Pancreas (tissue), 10 donors: ENCODE data around the gene SLC7A9. TPM values are rescaled to one million over a fixed set of nuclear protein-coding genes. Genes with fewer than 3 reads are reported as not detected.

Experiments used
- ATAC-seq, 4 donors: fragments of 200-7000 bp; cut with Tn5 transposase; one replicate each; pipeline versions ENCODE4 v1.8.0 to v1.9.1; 2020; ENCODE audit warnings: mild to moderate bottlenecking in 4 of 4, moderate library complexity in 4 of 4
- DNase-seq, 6 donors: peaks; one replicate each; pipeline ENCODE4 v3.0.0-alpha.2; 2020
- FAIRE-seq: peaks from 2 replicates; lab custom pipeline; 2012; peaks lifted over from hg19 to GRCh38; lab: Jason Lieb, UNC
- H3K27ac ChIP-seq, 4 donors: fragments of 200-600 bp; sonication (generic); 1 replicate in 3 of 4; 2 replicates in 1 of 4; pipeline versions ENCODE4 v1.5.0 to v1.8.0; 2020
- H3K27me3 ChIP-seq, 4 donors: fragments of 200-600 bp; one replicate each; pipeline ENCODE4 v1.8.0; 2021
- H3K36me3 ChIP-seq, 3 donors: fragments of 200-600 bp; sonication (generic) in 1 of 3; one replicate each; pipeline versions ENCODE4 v1.5.0 to v1.8.0; 2020 to 2021
- H3K4me1 ChIP-seq, 3 donors: fragments of 200-600 bp; one replicate each; pipeline ENCODE4 v1.8.0; 2021
- H3K4me3 ChIP-seq, 4 donors: fragments of 200-600 bp; sonication (generic) in 2 of 4; one replicate each; pipeline versions ENCODE4 v1.5.0 to v1.8.0; 2020 to 2021
- H3K9me3 ChIP-seq, 4 donors: fragments of 200-600 bp; one replicate each; pipeline ENCODE4 v1.8.0; 2021
- CTCF ChIP-seq, 4 donors: fragments of 200-600 bp; sonication (generic) in 3 of 4; IDR thresholded peaks; one replicate each; pipeline versions ENCODE4 v1.5.0 to v1.8.0; 2021; ENCODE audit warnings: antibody characterized with exemption in 4 of 4
- WGBS, 2 donors: extraction: QIAGEN DNeasy Blood & Tissue Kit; methylation state at CpG; one replicate each; pipeline ENCODE4 v1.1.7; 2013; 5-methylcytosine and 5-hydroxymethylcytosine counted together
- intact Hi-C, 3 donors: fragments of 100-400 bp; cut with DNase I; formaldehyde crosslinking; loops; one replicate each; pipeline versions ENCODE4 v1.11.1 to v1.14.2; 2022
- polyA plus RNA-seq, 2 donors: library from polyadenylated mRNA; stranded (reverse); fragments of 200-250 nt; gene quantifications; one replicate each; pipeline ENCODE4 v1.2.3, GENCODE V29; 2013
- total RNA-seq, 6 donors: library from RNA; stranded (reverse); fragmentation: NEBNext Ultra II Directional in 4 of 6; extraction: Animal tissue kit (Norgen Biotek cat#: 25700) in 4 of 6; gene quantifications; one replicate each; pipeline versions ENCODE4 v1.2.1 to v1.2.4, GENCODE V29; 2021 to 2023
- donor health status: healthy with polysubstance abuse.
- donor health status: DM: no; HTN: no; CAD: no; lungs with moderate emphysema.
- donor health status: DM: no; HTN: no; CAD: no.
- donor health status: control.
- donor health status: control.
- donor health status: Bipolar disorder and iron deficiency.
- donor health status: DM: yes; HTN: yes; CAD: no.
- donor health status: DM: no; HTN: no; CAD: no.
- donor health status: DM: no; HTN: no; CAD: no.
- donor health status: DM: yes; HTN: yes; CAD: no.

SLC7A9 gene
- total and polyA plus RNA-seq, 8 donors = 0.08 to 1.1 (median 0.28) TPM; not detected in 3

GRCh38 chr19:32862741-32863140, 6.8 kb downstream of the SLC7A9 start:
- no peaks in the 10 kb centered on the region for H3K4me1 ChIP-seq
- H3K27me3 ChIP-seq = no peaks in the 10 kb centered on the region
- no peak for TF ChIP-seq CTCF (IDR thresholded peaks at IDR 0.05)
- intact Hi-C loops = no loop called here
- ATAC-seq (no peak), DNase-seq (no peak), FAIRE-seq (no peak)
- H3K4me3 ChIP-seq = no peak overlapping the region
- 90 to 95% methylated on average over 14 of the region's 14 CpGs for WGBS, 2 donors
- no peak overlapping the region for H3K27ac ChIP-seq
- no peaks in the 10 kb centered on the region for H3K9me3 ChIP-seq
- H3K36me3 ChIP-seq = no peaks in the 10 kb centered on the region

GRCh38 chr19:32862173-32862572, 7.4 kb downstream of the SLC7A9 start:
- H3K4me1 ChIP-seq = no peaks in the 10 kb centered on the region
- intact Hi-C loops = no loop called here
- no peak overlapping the region for H3K27ac ChIP-seq
- no peak overlapping the region for H3K4me3 ChIP-seq
- no peak for DNase-seq
- 78 to 92% methylated on average over 19 of the region's 19 CpGs for WGBS, 2 donors
- no peaks in the 10 kb centered on the region for H3K36me3 ChIP-seq
- no peaks in the 10 kb centered on the region for H3K9me3 ChIP-seq
- FAIRE-seq = no peak
- ATAC-seq = no peak
- H3K27me3 ChIP-seq = no peaks in the 10 kb centered on the region
- no peak for TF ChIP-seq CTCF (IDR thresholded peaks at IDR 0.05)

- no peak overlapping the region for H3K27ac ChIP-seq
- 91 to 96% methylated on average over 3 of the region's 3 CpGs for WGBS, 2 donors
- DNase-seq = no peak
- no peak for FAIRE-seq
- no peaks in the 10 kb centered on the region for H3K9me3 ChIP-seq
- H3K36me3 ChIP-seq = no peaks in the 10 kb centered on the region
- no peaks in the 10 kb centered on the region for H3K27me3 ChIP-seq
- no peak for ATAC-seq
- no peak overlapping the region for H3K4me3 ChIP-seq
- intact Hi-C loops = no loop called here
- TF ChIP-seq CTCF (IDR thresholded peaks at IDR 0.05) = no peak
- H3K4me1 ChIP-seq = no peaks in the 10 kb centered on the region
Observed at GRCh38 chr19:32861596-32861995, 8.0 kb downstream of the SLC7A9 start.

GRCh38 chr19:32859591-32859990, 10.0 kb downstream of the SLC7A9 start:
- intact Hi-C loops = no loop called here
- Histone ChIP-seq H3K27ac (no peak overlapping the region), H3K27me3 (no peaks in the 10 kb centered on the region), H3K9me3 (no peaks in the 10 kb centered on the region), H3K4me3 (no peak overlapping the region), H3K36me3 (no peaks in the 10 kb centered on the region), H3K4me1 (no peaks in the 10 kb centered on the region)
- ATAC-seq (no peak), DNase-seq (no peak), FAIRE-seq (no peak)
- WGBS, 2 donors = 88 to 94% methylated on average over 19 of the region's 19 CpGs
- TF ChIP-seq CTCF (IDR thresholded peaks at IDR 0.05) = no peak

GRCh38 chr19:32858559-32858958, 11.0 kb downstream of the SLC7A9 start:
- no peak overlapping the region for H3K27ac ChIP-seq
- no peaks in the 10 kb centered on the region for H3K9me3 ChIP-seq
- 88 to 90% methylated on average over 10 of the region's 10 CpGs for WGBS, 2 donors
- H3K4me3 ChIP-seq = no peak overlapping the region
- no peaks in the 10 kb centered on the region for H3K36me3 ChIP-seq
- no peak for DNase-seq
- no peak for FAIRE-seq
- no peaks in the 10 kb centered on the region for H3K4me1 ChIP-seq
- no peaks in the 10 kb centered on the region for H3K27me3 ChIP-seq
- no peak for ATAC-seq
- intact Hi-C loops = no loop called here
- TF ChIP-seq CTCF (IDR thresholded peaks at IDR 0.05) = no peak
